Mesendoderm (in vitro differentiated cells): ENCODE measurements around the gene CABLES1.

Source experiments
- DNase-seq: peaks from one replicate; pipeline ENCODE4 v3.0.0; 2013
- H2AK5ac ChIP-seq: 2 replicates; pipeline ENCODE4 v1.6.1; 2013; ENCODE audit warnings: low read length, inconsistent platforms
- H2BK120ac ChIP-seq: 2 replicates; pipeline ENCODE4 v1.6.1; 2013; ENCODE audit warnings: low read depth, mild to moderate bottlenecking, low read length, moderate library complexity, mixed read lengths
- H2BK15ac ChIP-seq: replicated peaks from 2 replicates; pipeline ENCODE4 v1.6.1; 2013; ENCODE audit warnings: low read depth, mild to moderate bottlenecking, moderate library complexity
- H2BK5ac ChIP-seq: 2 replicates; pipeline ENCODE4 v1.6.1; 2013; ENCODE audit warnings: low read length, inconsistent platforms
- H3K18ac ChIP-seq: 2 replicates; pipeline ENCODE4 v1.6.1; 2013; ENCODE audit warnings: mild to moderate bottlenecking, low read length, mixed read lengths
- H3K23ac ChIP-seq: one replicate; pipeline ENCODE4 v1.6.1; 2013; ENCODE audit warnings: low read length
- H3K27ac ChIP-seq: 2 replicates; pipeline ENCODE4 v1.5.1; 2013; ENCODE audit warnings: low read depth, mild to moderate bottlenecking, inconsistent platforms, low read length, moderate library complexity
- H3K27me3 ChIP-seq: 2 replicates; pipeline ENCODE4 v1.6.1; 2013; ENCODE audit warnings: low read length, control low read depth, mild to moderate bottlenecking, inconsistent platforms; ENCODE audit not compliant: insufficient read depth, poor library complexity
- H3K36me3 ChIP-seq: 2 replicates; pipeline ENCODE4 v1.6.1; 2013; ENCODE audit warnings: low read length, inconsistent platforms; ENCODE audit not compliant: control insufficient read depth, insufficient read depth
- H3K4ac ChIP-seq: one replicate; pipeline ENCODE4 v1.6.1; 2013; ENCODE audit warnings: low read depth, mild to moderate bottlenecking, low read length, moderate library complexity
- H3K4me1 ChIP-seq: 2 replicates; pipeline ENCODE4 v1.6.1; 2013; ENCODE audit warnings: low read depth, low read length, inconsistent platforms; ENCODE audit not compliant: control insufficient read depth
- H3K4me2 ChIP-seq: 2 replicates; pipeline ENCODE4 v1.6.1; 2013; ENCODE audit warnings: low read length
- H3K4me3 ChIP-seq: 2 replicates; pipeline ENCODE4 v1.5.1; 2013; ENCODE audit warnings: mild to moderate bottlenecking, low read length
- H3K56ac ChIP-seq: one replicate; pipeline ENCODE4 v1.6.1; 2013; ENCODE audit warnings: low read length
- H3K79me1 ChIP-seq: 2 replicates; pipeline ENCODE4 v1.6.1; 2013; ENCODE audit warnings: low read length, inconsistent platforms
- H3K79me2 ChIP-seq: 2 replicates; pipeline ENCODE4 v1.6.1; 2013; ENCODE audit warnings: mild to moderate bottlenecking, low read length; ENCODE audit not compliant: control insufficient read depth, insufficient read depth
- H3K9ac ChIP-seq: 2 replicates; pipeline ENCODE4 v1.6.1; 2013; ENCODE audit warnings: low read length, inconsistent platforms
- H4K5ac ChIP-seq: one replicate; pipeline ENCODE4 v1.6.1; 2013; ENCODE audit warnings: low read length
- H4K8ac ChIP-seq: one replicate; pipeline ENCODE4 v1.6.1; 2013; ENCODE audit warnings: low read depth, mild to moderate bottlenecking, control low read depth, low read length, moderate library complexity
- WGBS: extraction: QIAGEN DNeasy Blood & Tissue Kit; methylation state at CpG from one replicate; pipeline ENCODE4 v1.1.7; 2013; ENCODE audit warnings: low lambda C conversion rate, missing lambda C conversion rate; ENCODE audit not compliant: insufficient coverage; ENCODE audit errors: extremely low coverage; 5-methylcytosine and 5-hydroxymethylcytosine counted together

Gene CABLES1

DNA sequence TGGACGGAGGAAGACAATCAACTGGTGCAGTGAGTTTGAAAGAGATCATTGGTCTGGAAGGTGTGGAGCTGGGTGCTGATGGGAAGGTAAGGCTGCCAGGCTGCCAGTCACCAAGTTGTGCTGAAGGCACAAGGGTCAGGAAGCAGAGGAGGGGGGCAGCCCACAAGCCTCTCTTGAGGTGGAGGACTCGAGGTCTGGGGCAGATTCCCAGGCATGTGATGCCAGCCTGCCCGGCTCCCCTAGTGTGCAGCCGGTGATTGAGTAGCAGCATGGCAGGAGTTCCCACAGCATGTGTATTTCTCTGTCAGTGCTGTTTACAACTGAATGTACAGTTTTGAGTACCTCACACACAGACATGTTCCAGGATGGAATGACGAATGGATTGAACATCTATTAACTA lies 99.3 kb downstream of the CABLES1 start:
- H3K79me2 ChIP-seq = no peaks in the 10 kb centered on the region
- no peak overlapping the region for H3K27ac ChIP-seq
- H4K5ac ChIP-seq = no peak overlapping the region
- H3K36me3 ChIP-seq = no peaks in the 10 kb centered on the region
- no peak overlapping the region for H3K4me2 ChIP-seq
- DNase-seq = no peak
- H4K8ac ChIP-seq = no peak overlapping the region
- H3K4me1 ChIP-seq = peaks cover 5% of the 10 kb centered on the region
- H3K79me1 ChIP-seq = no peaks in the 10 kb centered on the region
- no peak overlapping the region for H3K23ac ChIP-seq
- H3K27me3 ChIP-seq = no peaks in the 10 kb centered on the region
- no peak overlapping the region for H3K56ac ChIP-seq
- no peak overlapping the region for H2BK120ac ChIP-seq
- H3K9ac ChIP-seq = no peak overlapping the region
- WGBS = no CpG with 5 or more reads among the region's 5 CpGs
- H2AK5ac ChIP-seq = no peak overlapping the region
- no peak overlapping the region for H3K4ac ChIP-seq
- H3K18ac ChIP-seq = no peak overlapping the region
- no peak overlapping the region for H3K4me3 ChIP-seq
- H2BK15ac ChIP-seq = no peak overlapping the region
- H2BK5ac ChIP-seq = no peak overlapping the region

DNA sequence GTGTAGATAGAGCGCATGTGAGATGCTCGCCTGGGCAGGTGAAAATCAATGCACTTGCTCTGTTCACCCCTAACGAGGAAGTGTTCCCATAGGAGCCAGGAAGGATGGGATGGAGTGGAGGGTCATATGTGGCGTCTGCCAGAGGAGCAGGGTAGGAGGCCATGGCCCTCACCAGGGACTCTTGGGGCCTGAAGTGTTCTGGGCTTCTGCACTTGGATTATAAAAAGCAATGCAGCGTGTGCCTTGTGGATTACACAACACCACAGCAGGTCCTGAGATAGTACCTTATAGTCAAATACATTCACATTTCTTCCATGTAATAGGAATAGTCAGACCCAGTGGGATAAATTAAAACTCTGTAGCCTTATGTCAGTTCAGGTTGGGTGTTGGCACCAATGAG lies 100.1 kb downstream of the CABLES1 start:
- Histone ChIP-seq H3K56ac (no peak overlapping the region), H2BK15ac (no peak overlapping the region), H3K4ac (no peak overlapping the region), H3K79me2 (no peaks in the 10 kb centered on the region), H3K9ac (no peak overlapping the region), H3K36me3 (no peaks in the 10 kb centered on the region), H4K5ac (no peak overlapping the region), H3K23ac (no peak overlapping the region), H3K27me3 (no peaks in the 10 kb centered on the region), H2BK5ac (no peak overlapping the region), H2BK120ac (no peak overlapping the region), H3K18ac (no peak overlapping the region), H4K8ac (no peak overlapping the region), H3K4me2 (no peak overlapping the region), H2AK5ac (no peak overlapping the region), H3K4me3 (no peak overlapping the region), H3K27ac (no peak overlapping the region), H3K79me1 (no peaks in the 10 kb centered on the region), H3K4me1 (peaks cover 9% of the 10 kb centered on the region)
- DNase-seq = no peak
- no CpG with 5 or more reads among the region's 5 CpGs for WGBS

DNA sequence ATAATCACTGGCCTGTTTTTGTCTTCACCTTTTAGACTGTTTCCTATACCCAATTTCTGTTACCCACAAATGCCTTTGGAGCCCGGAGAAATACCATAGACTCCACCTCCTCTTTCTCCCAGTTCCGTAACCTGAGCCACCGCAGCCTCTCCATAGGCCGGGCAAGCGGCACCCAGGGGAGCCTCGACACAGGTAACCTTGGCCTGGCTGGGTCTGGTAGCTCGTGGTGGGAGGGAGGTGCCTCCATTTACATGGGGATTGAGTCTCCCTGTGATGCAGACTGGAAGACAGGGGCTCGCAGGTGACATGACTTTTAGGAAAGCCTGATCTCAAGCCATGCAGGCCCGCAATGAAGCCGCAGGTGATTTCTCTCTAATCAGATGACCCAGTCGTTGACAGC lies 100.6 kb downstream of the CABLES1 start:
- Histone ChIP-seq H3K79me2 (no peaks in the 10 kb centered on the region), H2BK15ac (no peak overlapping the region), H4K5ac (no peak overlapping the region), H2BK5ac (no peak overlapping the region), H3K4ac (no peak overlapping the region), H3K36me3 (no peaks in the 10 kb centered on the region), H3K79me1 (no peaks in the 10 kb centered on the region), H3K4me2 (no peak overlapping the region), H3K23ac (no peak overlapping the region), H3K27ac (no peak overlapping the region), H3K18ac (no peak overlapping the region), H2AK5ac (no peak overlapping the region), H3K56ac (no peak overlapping the region), H3K4me1 (peaks cover 13% of the 10 kb centered on the region), H2BK120ac (no peak overlapping the region), H4K8ac (no peak overlapping the region), H3K4me3 (no peak overlapping the region), H3K27me3 (no peaks in the 10 kb centered on the region), H3K9ac (no peak overlapping the region)
- DNase-seq = no peak
- WGBS = no CpG with 5 or more reads among the region's 11 CpGs

GRCh38 chr18:23236876-23237468 lies 101.7 kb downstream of the CABLES1 start:
- Histone ChIP-seq H4K5ac (no peak overlapping the region), H3K23ac (no peak overlapping the region), H3K4me1 (peaks cover 13% of the 10 kb centered on the region), H3K9ac (no peak overlapping the region), H3K79me1 (no peaks in the 10 kb centered on the region), H3K4me3 (no peak overlapping the region), H2AK5ac (no peak overlapping the region), H2BK120ac (no peak overlapping the region), H3K79me2 (no peaks in the 10 kb centered on the region), H2BK5ac (no peak overlapping the region), H2BK15ac (no peak overlapping the region), H3K27me3 (no peaks in the 10 kb centered on the region), H4K8ac (no peak overlapping the region), H3K27ac (no peak overlapping the region), H3K18ac (peak overlapping the region; percentile 15), H3K36me3 (no peaks in the 10 kb centered on the region), H3K4ac (peak overlapping the region; percentile 46), H3K4me2 (no peak overlapping the region), H3K56ac (no peak overlapping the region)
- WGBS = no CpG with 5 or more reads among the region's 13 CpGs
- DNase-seq = no peak

DNA sequence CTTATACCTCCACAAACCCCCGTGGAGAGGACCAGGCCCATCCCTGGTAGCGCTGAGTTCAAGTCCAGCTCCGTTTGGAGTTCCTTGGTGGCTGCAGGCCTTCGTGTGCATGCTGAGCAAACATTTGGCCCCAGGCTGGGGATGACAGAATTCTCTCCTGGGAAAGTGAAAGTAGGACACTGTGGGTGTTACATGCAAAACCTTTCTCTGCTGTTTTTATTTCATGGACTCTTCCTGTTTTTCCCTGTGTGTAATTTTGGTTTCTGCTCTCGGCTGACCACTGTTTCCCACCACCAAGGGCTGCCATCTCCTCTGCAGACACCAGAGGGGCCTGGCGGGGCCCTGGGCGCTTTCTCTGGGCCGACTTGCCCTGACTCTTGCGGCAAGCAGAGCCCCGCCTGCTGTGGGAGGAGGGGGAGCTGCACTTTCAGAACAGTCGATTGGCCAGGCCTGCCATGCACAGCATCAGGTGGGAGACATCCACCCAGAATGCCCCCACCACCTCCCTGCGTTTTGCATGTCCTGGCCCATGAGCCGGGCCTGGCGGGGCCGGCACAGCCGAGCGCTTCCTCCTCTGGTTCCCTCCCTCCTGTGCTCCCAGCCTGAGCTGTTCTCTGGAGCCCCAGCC lies 102.4 kb downstream of the CABLES1 start:
- whole genome bisulfite sequencing = no CpG with 5 or more reads among the region's 17 CpGs
- no peaks in the 10 kb centered on the region for H3K36me3 ChIP-seq
- H3K18ac ChIP-seq = peak overlapping the region; percentile 15
- DNase-seq = peak; percentile 91
- no peak overlapping the region for H3K4me2 ChIP-seq
- H3K79me2 ChIP-seq = no peaks in the 10 kb centered on the region
- no peak overlapping the region for H2AK5ac ChIP-seq
- no peak overlapping the region for H3K9ac ChIP-seq
- H3K27me3 ChIP-seq = no peaks in the 10 kb centered on the region
- H4K5ac ChIP-seq = no peak overlapping the region
- H3K23ac ChIP-seq = no peak overlapping the region
- no peak overlapping the region for H2BK5ac ChIP-seq
- H2BK15ac ChIP-seq = no peak overlapping the region
- peak overlapping the region; percentile 46 for H3K4ac ChIP-seq
- peak overlapping the region; percentile 45 for H3K56ac ChIP-seq
- H3K4me3 ChIP-seq = no peak overlapping the region
- peaks cover 13% of the 10 kb centered on the region for H3K4me1 ChIP-seq
- no peak overlapping the region for H2BK120ac ChIP-seq
- no peaks in the 10 kb centered on the region for H3K79me1 ChIP-seq
- no peak overlapping the region for H3K27ac ChIP-seq
- no peak overlapping the region for H4K8ac ChIP-seq

GRCh38 chr18:23238152-23238531 lies 102.9 kb downstream of the CABLES1 start:
- H4K8ac ChIP-seq = no peak overlapping the region
- H2BK120ac ChIP-seq = no peak overlapping the region
- H3K4me1 ChIP-seq = peaks cover 13% of the 10 kb centered on the region
- H3K79me2 ChIP-seq = no peaks in the 10 kb centered on the region
- H3K4ac ChIP-seq = no peak overlapping the region
- no peak overlapping the region for H3K23ac ChIP-seq
- no peak overlapping the region for H4K5ac ChIP-seq
- no CpG with 5 or more reads among the region's 7 CpGs for WGBS
- no peak overlapping the region for H3K4me3 ChIP-seq
- no peak overlapping the region for H2BK15ac ChIP-seq
- H3K56ac ChIP-seq = no peak overlapping the region
- H3K79me1 ChIP-seq = no peaks in the 10 kb centered on the region
- H3K27ac ChIP-seq = no peak overlapping the region
- no peak for DNase-seq
- H3K4me2 ChIP-seq = no peak overlapping the region
- H3K18ac ChIP-seq = peak overlapping the region; percentile 11
- H2AK5ac ChIP-seq = no peak overlapping the region
- H2BK5ac ChIP-seq = no peak overlapping the region
- no peaks in the 10 kb centered on the region for H3K27me3 ChIP-seq
- no peaks in the 10 kb centered on the region for H3K36me3 ChIP-seq
- no peak overlapping the region for H3K9ac ChIP-seq
